Sigmoid colon (tissue), 7 donors: ENCODE data around the gene CGB1. TPM values are rescaled to one million over a fixed set of nuclear protein-coding genes. Genes with fewer than 3 reads are reported as not detected.
"Not testable (repeated sequence)": the region's sequence is repeated elsewhere in the genome, so short reads cannot be mapped to it uniquely, and the experiment has no call there.

Experiments used
- DNase-seq: peaks from one replicate; pipeline ENCODE4 v3.0.0-alpha.2; 2019
- H3K27ac ChIP-seq, 4 donors: fragments of 200-600 bp; sonication (generic); one replicate each; pipeline ENCODE4 v1.5.1; 2016 to 2019; ENCODE audit warnings: mild to moderate bottlenecking in 1 of 4
- H3K27me3 ChIP-seq, 3 donors: fragments of 200-600 bp; sonication (generic); one replicate each; pipeline ENCODE4 v1.5.1; 2019; ENCODE audit warnings: mild to moderate bottlenecking in 1 of 3
- H3K36me3 ChIP-seq, 4 donors: fragments of 200-600 bp; sonication (generic); one replicate each; pipeline ENCODE4 v1.5.1; 2016 to 2019
- H3K4me1 ChIP-seq, 4 donors: fragments of 200-600 bp; sonication (generic); one replicate each; pipeline ENCODE4 v1.5.1; 2017 to 2019
- H3K4me3 ChIP-seq, 4 donors: fragments of 200-600 bp; sonication (generic); one replicate each; pipeline ENCODE4 v1.5.1; 2017 to 2019; ENCODE audit warnings: mild to moderate bottlenecking in 2 of 4, moderate library complexity in 1 of 4
- H3K9me3 ChIP-seq, 4 donors: fragments of 200-600 bp in 3 of 4; sonication (generic) in 3 of 4; one replicate each; pipeline versions ENCODE4 v1.5.1 to v1.6.1; 2013 to 2019
- CTCF ChIP-seq, 4 experiments: fragments of 450-650 bp in 3 of 4; fragments of 200-600 bp in 1 of 4; IDR thresholded peaks; one replicate each; pipeline ENCODE4 v1.5.1; 2016 to 2019; ENCODE audit warnings: antibody characterized with exemption in 4 of 4, mild to moderate bottlenecking in 3 of 4, moderate library complexity in 2 of 4
- EP300 ChIP-seq, 4 donors: sonication (generic); formaldehyde crosslinking; IDR thresholded peaks; one replicate each; pipeline ENCODE4 v1.6.1; 2017; ENCODE audit warnings: antibody characterized with exemption in 4 of 4
- POLR2A ChIP-seq, 2 donors: fragments of 450-650 bp; IDR thresholded peaks; one replicate each; pipeline ENCODE4 v1.6.1; 2016; ENCODE audit warnings: antibody characterized with exemption in 2 of 2, mild to moderate bottlenecking in 2 of 2, moderate library complexity in 2 of 2
- POLR2AphosphoS5 ChIP-seq, 4 donors: sonication (generic); formaldehyde crosslinking; IDR thresholded peaks; one replicate each; pipeline ENCODE4 v1.6.1; 2017; ENCODE audit warnings: antibody characterized with exemption in 4 of 4
- WGBS, 2 donors: extraction: QIAGEN DNeasy Blood & Tissue Kit; methylation state at CpG; one replicate each; pipeline ENCODE4 v1.1.7; 2013; 5-methylcytosine and 5-hydroxymethylcytosine counted together
- intact Hi-C: fragments of 100-400 bp; cut with DNase I; formaldehyde crosslinking; loops from one replicate; pipeline ENCODE4 v1.15.1; 2023
- polyA plus RNA-seq, 3 donors: library from polyadenylated mRNA; stranded (reverse); fragments of 200-250 nt; gene quantifications; one replicate each; pipeline ENCODE4 v1.2.3, GENCODE V29; 2013
- total RNA-seq, 4 donors: library from RNA; depleted of rRNA; stranded (reverse); fragments of >200 nt; gene quantifications; one replicate each; pipeline ENCODE4 v1.1.0, GENCODE V29; 2016
- donor health status: healthy with polysubstance abuse.
- donor health status: Bipolar disorder and iron deficiency.
- donor health status: healthy.

Gene CGB1
- total and polyA plus RNA-seq, 7 donors: not detected

- intact Hi-C loops: no loop called here
- Histone ChIP-seq H3K4me3 (no peak overlapping the region), H3K9me3 (no peaks in the 10 kb centered on the region), H3K4me1 (peaks cover 0 to 25% (median 21%) of the 10 kb centered on the region in 4 donors), H3K36me3 (no peaks in the 10 kb centered on the region), H3K27me3 (peaks cover 18 to 60% (median 36%) of the 10 kb centered on the region in 3 donors), H3K27ac (no peak overlapping the region)
- 56 to 60% methylated on average over 9 of the region's 9 CpGs for WGBS, 2 donors
- no peak for TF ChIP-seq POLR2AphosphoS5 (IDR thresholded peaks at IDR 0.05)
- TF ChIP-seq CTCF (IDR thresholded peaks at IDR 0.05): no peak
- no peak for TF ChIP-seq POLR2A (IDR thresholded peaks at IDR 0.05)
- no peak for TF ChIP-seq EP300 (IDR thresholded peaks at IDR 0.05)
- DNase-seq: no peak
These were observed 22.4 kb upstream of the CGB1 start for GRCh38 chr19:49059053-49059452.

- 41 to 43% methylated on average over 10 of the region's 10 CpGs for WGBS, 2 donors
- H3K27me3 ChIP-seq: peaks cover 18 to 55% (median 31%) of the 10 kb centered on the region in 3 donors
- no peak for DNase-seq
- peaks cover 0 to 25% (median 21%) of the 10 kb centered on the region in 4 donors for H3K4me1 ChIP-seq
- no peaks in the 10 kb centered on the region for H3K36me3 ChIP-seq
- no peaks in the 10 kb centered on the region for H3K9me3 ChIP-seq
- H3K27ac ChIP-seq: no peak overlapping the region
- no peak overlapping the region for H3K4me3 ChIP-seq
- TF ChIP-seq POLR2A (IDR thresholded peaks at IDR 0.05) (no peak), CTCF (IDR thresholded peaks at IDR 0.05) (no peak), POLR2AphosphoS5 (IDR thresholded peaks at IDR 0.05) (no peak), EP300 (IDR thresholded peaks at IDR 0.05) (no peak)
- intact Hi-C loops: no loop called here
These were observed 21.9 kb upstream of the CGB1 start for GRCh38 chr19:49058562-49058961.

GRCh38 chr19:49057636-49058234 is 21.0 kb upstream of the CGB1 start, which contains the start of gene CGB7:
CGB7 (minus strand) TSS chr19:49057749; CDS start chr19:49055375, 2,374 bp downstream.
- Histone ChIP-seq H3K4me3 (peak within 1 kb of the TSS; percentile 29 to 54 (median 48)), H3K36me3 (no peaks in the 10 kb centered on the region), H3K27me3 (peaks cover 18 to 47% (median 24%) of the 10 kb centered on the region in 3 donors), H3K27ac (no peak within 1 kb of the TSS), H3K4me1 (peaks cover 0 to 25% (median 21%) of the 10 kb centered on the region in 4 donors), H3K9me3 (no peaks in the 10 kb centered on the region)
- peak; percentile 79 for DNase-seq
- 4 to 6% methylated on average over 38 of the region's 38 CpGs for whole genome bisulfite sequencing, 2 donors
- TF ChIP-seq EP300 (IDR thresholded peaks at IDR 0.05) (no peak), CTCF (IDR thresholded peaks at IDR 0.05) (no peak), POLR2A (IDR thresholded peaks at IDR 0.05) (no peak), POLR2AphosphoS5 (IDR thresholded peaks at IDR 0.05) (no peak)
- intact Hi-C loops: no loop called here

GRCh38 chr19:49056902-49057596 is 20.4 kb upstream of the CGB1 start:
- DNase-seq, H3K36me3 ChIP-seq, H3K27ac ChIP-seq, H3K9me3 ChIP-seq, intact Hi-C loops: not testable (repeated sequence)
- Histone ChIP-seq H3K27me3 (peaks cover 18 to 40% (median 23%) of the 10 kb centered on the region in 3 donors), H3K4me1 (peaks cover 0 to 25% (median 21%) of the 10 kb centered on the region in 4 donors), H3K4me3 (peak overlapping the region; percentile 29 to 54 (median 48))
- WGBS, 2 donors: 3 to 5% methylated on average over 34 of the region's 34 CpGs

GRCh38 chr19:49056101-49056901 is 19.6 kb upstream of the CGB1 start:
- Histone ChIP-seq H3K27ac (no peak overlapping the region), H3K4me1 (peaks cover 0 to 25% (median 21%) of the 10 kb centered on the region in 4 donors), H3K9me3 (no peaks in the 10 kb centered on the region), H3K27me3 (peaks cover 18 to 33% (median 23%) of the 10 kb centered on the region in 3 donors), H3K36me3 (no peaks in the 10 kb centered on the region), H3K4me3 (peak overlapping the region; percentile 29 to 54 (median 48))
- 1% methylated on average over 63 of the region's 63 CpGs for WGBS, 2 donors
- intact Hi-C loops: no loop called here
- no peak for TF ChIP-seq POLR2AphosphoS5 (IDR thresholded peaks at IDR 0.05)
- TF ChIP-seq EP300 (IDR thresholded peaks at IDR 0.05): no peak
- TF ChIP-seq CTCF (IDR thresholded peaks at IDR 0.05): peak in 2 of 4 experiments; percentile 27 to 29
- no peak for TF ChIP-seq POLR2A (IDR thresholded peaks at IDR 0.05)
- no peak for DNase-seq

GRCh38 chr19:49050376-49051033 is 13.8 kb upstream of the CGB1 start:
- H3K4me1 ChIP-seq, intact Hi-C loops, H3K27me3 ChIP-seq, H3K27ac ChIP-seq, DNase-seq, H3K9me3 ChIP-seq, H3K36me3 ChIP-seq, H3K4me3 ChIP-seq: not testable (repeated sequence)
- WGBS, 2 donors: 53 to 77% methylated on average over 24 of the region's 24 CpGs

- H3K27me3 ChIP-seq, H3K36me3 ChIP-seq, intact Hi-C loops, H3K4me1 ChIP-seq, DNase-seq, H3K9me3 ChIP-seq, H3K27ac ChIP-seq, H3K4me3 ChIP-seq: not testable (repeated sequence)
- WGBS, 2 donors: 74 to 79% methylated on average over 3 of the region's 4 CpGs
These were observed 13.1 kb upstream of the CGB1 start for GRCh38 chr19:49049834-49050233.
